Stomach (tissue), 4 donors: ENCODE results near the gene WDR62.

Experiments used
- CTCF ChIP-seq, 7 experiments: fragments of 450-650 bp in 4 of 7; fragments of 200-600 bp in 3 of 7; sonication (generic) in 3 of 7; IDR thresholded peaks; one replicate each; pipeline ENCODE4 v1.5.1; 2016 to 2019; ENCODE audit warnings: antibody characterized with exemption in 7 of 7, control low read depth in 2 of 7, mild to moderate bottlenecking in 1 of 7
- POLR2A ChIP-seq, 4 donors: fragments of 450-650 bp; IDR thresholded peaks; one replicate each; pipeline ENCODE4 v1.6.1; 2016; ENCODE audit warnings: antibody characterized with exemption in 4 of 4, control low read depth in 2 of 4, mild to moderate bottlenecking in 1 of 4, moderate library complexity in 1 of 4
- POLR2AphosphoS5 ChIP-seq, 3 donors: sonication (generic); formaldehyde crosslinking; IDR thresholded peaks; one replicate each; pipeline ENCODE4 v1.6.1; 2016; ENCODE audit warnings: antibody characterized with exemption in 3 of 3

GRCh38 chr19:36051236-36051635, 3.5 kb upstream of the WDR62 start:
- TF ChIP-seq CTCF (IDR thresholded peaks at IDR 0.05) (peak in 2 of 7 experiments; percentile 17 to 27), POLR2A (IDR thresholded peaks at IDR 0.05) (no peak), POLR2AphosphoS5 (IDR thresholded peaks at IDR 0.05) (no peak)
